AG04449 (cell line): ENCODE data around the gene GPX2.

Experiments used
- CTCF ChIA-PET: fragments of 350-600 bp; formaldehyde crosslinking; extraction: SDS; loops from one replicate; lab custom pipeline; 2021; ENCODE audit warnings: antibody characterized with exemption; lab: Yijun Ruan, JAX
- POLR2A ChIA-PET: fragments of 400-600, 350-600 bp; formaldehyde crosslinking; extraction: SDS; loops from one replicate; lab custom pipeline; 2020; ENCODE audit warnings: antibody characterized with exemption, inconsistent platforms; lab: Yijun Ruan, JAX
- DNase-seq: peaks from one replicate; pipeline ENCODE4 v3.0.0-alpha.2; 2010; ENCODE audit warnings: low read depth, low spot score
- H3K4me3 ChIP-seq: 2 replicates; pipeline ENCODE4 v1.5.1; 2011; ENCODE audit warnings: low read depth, mild to moderate bottlenecking, control low read depth, low read length
- TF ChIP-seq, protein P1 (sequence below): IDR thresholded peaks from one replicate; pipeline ENCODE4 v1.5.1; 2011; ENCODE audit warnings: mild to moderate bottlenecking, moderate library complexity, low read length, control low read depth, inconsistent platforms; ENCODE audit not compliant: insufficient read depth; ENCODE audit errors: missing control alignments

The GPX2 gene

DNA sequence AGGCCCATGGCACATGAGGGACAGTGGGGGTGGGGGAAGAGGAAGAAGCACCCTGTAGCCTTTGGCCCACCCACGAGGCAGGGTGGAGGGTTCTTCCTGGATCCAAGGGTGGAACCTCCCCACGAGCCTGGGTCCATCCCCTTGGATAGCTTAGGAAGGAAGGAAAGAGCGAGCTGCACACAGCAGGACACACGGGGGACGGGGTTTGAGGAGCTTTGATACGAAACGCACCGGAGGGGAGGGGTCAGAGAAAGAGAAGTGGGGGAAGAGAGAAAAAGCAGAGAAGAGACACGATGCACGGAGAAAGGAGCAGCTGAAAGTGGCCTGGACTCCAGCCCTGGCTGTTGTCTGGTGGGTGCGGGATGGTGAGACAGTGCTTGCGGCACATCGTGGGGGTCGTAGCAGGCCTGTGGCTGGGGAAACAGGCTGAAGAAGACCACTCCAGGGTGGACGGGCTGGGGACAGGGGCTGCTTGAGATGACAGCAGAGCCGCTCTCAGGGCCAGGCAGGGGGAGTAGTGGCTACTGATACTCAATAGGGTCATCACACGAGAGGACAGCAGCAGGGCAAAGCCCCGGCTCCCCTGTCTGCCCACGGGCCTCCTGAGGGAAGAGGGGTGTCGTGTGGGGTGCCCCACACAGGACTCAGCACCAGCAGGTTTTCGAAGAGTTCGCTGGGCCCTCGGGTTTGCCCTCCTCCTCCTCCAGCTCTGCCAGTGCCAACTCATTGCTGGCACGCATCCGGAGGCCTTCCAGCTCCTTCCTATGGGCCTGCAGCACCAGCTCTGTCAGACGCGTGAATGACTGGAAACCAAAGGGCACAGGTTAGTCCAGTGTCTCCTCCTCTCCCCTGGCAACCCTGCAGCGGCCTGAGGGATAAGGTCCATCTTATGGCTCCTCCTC lies 5.4 kb upstream of the GPX2 start:
- ChIA-PET POLR2A (no interaction called here), CTCF (interaction anchor here (1.5 kb wide), 1 partner anchor 9 kb away, joined by 5 read pairs; no protein-coding TSS in a partner anchor)
- DNase-seq, result no peak
- TF ChIP-seq, protein P1, sequence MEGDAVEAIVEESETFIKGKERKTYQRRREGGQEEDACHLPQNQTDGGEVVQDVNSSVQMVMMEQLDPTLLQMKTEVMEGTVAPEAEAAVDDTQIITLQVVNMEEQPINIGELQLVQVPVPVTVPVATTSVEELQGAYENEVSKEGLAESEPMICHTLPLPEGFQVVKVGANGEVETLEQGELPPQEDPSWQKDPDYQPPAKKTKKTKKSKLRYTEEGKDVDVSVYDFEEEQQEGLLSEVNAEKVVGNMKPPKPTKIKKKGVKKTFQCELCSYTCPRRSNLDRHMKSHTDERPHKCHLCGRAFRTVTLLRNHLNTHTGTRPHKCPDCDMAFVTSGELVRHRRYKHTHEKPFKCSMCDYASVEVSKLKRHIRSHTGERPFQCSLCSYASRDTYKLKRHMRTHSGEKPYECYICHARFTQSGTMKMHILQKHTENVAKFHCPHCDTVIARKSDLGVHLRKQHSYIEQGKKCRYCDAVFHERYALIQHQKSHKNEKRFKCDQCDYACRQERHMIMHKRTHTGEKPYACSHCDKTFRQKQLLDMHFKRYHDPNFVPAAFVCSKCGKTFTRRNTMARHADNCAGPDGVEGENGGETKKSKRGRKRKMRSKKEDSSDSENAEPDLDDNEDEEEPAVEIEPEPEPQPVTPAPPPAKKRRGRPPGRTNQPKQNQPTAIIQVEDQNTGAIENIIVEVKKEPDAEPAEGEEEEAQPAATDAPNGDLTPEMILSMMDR, result no peak
- H3K4me3 ChIP-seq, result no peak overlapping the region

DNA sequence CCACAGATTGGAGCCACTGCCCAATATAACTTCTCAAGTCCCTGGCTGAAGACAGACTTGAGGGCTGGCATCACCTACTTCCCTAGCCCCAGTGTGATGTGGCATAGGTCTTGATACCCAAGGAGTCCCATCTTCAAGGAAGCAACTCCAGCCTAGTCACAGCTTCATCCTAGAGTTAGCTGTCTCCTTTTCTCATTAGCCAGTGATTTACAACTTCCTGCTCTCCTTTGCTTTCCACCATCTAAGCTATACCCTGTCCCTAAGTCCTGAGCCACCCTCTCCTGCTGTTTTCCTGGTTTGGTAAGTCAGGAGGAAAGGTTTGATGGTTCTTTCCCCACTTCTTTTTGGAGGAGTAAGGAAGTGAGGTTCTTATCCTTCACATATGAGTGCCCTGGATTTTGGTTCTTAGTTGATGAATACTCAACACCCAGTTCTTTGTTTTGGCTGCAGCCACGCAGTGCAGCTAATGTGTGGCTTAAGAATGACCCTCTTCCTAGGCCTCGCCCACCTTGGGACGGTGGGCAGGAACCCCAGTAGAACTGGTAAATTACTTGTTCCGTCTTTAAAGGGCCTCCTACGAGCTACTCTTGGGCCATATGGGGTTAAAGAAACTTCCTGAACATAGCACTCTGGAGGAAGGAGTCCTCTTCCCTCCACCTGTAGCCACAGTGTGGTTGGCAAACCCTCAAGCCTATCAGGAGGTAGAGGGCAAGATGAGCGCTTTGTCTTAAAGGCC lies 3.9 kb upstream of the GPX2 start:
- ChIA-PET CTCF (interaction anchor here (1.2 kb wide), 1 partner anchor 19 kb away, joined by 3 read pairs; no protein-coding TSS in a partner anchor), POLR2A (no interaction called here)
- H3K4me3 ChIP-seq, result no peak overlapping the region
- no peak for DNase-seq
- TF ChIP-seq, protein P1, result no peak

DNA sequence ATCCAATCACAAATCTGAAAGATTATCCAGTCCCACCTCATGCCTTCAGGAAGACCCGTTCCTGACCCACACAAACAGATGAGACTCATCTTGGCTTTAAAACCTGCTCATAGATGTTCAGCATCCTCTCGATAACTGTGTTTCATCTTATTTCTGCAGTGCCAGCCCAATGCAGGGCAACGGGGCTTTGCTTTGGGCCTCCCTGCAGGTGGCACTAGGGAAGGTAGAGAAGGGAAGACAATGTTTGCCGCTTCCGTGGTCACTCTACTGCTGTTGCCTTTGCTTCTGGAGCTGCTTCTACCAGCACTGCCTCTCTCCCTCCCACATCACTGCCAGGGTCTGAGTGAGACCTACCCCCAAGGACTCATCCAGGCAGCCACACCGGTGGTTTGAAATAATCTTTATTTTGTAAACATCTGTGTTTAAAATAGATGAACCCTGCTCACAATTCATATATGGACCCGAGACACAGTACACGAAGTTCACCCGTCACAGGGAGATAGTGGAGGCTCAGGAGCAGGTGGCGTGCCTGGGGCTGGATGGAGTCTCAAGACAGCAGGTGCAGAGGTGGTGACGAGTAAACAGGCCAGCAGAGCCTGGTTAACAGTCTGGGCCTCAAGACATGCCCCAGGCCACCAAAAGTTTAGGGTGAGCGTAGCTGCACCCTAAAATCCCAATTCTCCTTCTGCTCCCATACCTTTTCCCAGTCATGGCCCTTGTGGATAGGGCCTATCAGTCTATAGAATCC lies 3.1 kb upstream of the GPX2 start:
- ChIA-PET POLR2A (no interaction called here), CTCF (no interaction called here)
- no peak for DNase-seq
- TF ChIP-seq, protein P1, result no peak
- H3K4me3 ChIP-seq, result no peak overlapping the region

DNA sequence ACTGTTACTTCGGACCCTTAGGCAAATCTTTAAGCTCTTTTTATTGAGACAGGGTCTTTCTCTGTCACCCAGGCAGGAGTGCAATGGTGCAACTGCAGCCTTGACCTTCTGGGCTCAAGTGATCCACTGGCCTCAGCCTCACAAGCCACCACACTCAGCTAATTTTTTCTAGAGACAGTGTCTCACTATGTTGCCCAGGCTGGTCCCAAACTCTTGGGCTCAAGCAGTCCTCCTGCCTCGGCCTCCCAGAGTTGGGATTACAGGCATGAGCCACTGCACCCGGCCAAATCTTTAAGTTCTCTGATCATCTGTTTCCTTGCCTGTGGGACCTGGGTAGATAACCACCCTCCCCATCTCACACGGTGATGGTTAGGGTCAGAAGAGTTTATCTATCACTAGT lies 2.3 kb upstream of the GPX2 start:
- H3K4me3 ChIP-seq, result no peak overlapping the region
- ChIA-PET CTCF (interaction anchor here (1.3 kb wide), 1 partner anchor 8 kb away, joined by 4 read pairs; no protein-coding TSS in a partner anchor), POLR2A (no interaction called here)
- no peak for DNase-seq
- TF ChIP-seq, protein P1, result no peak

DNA sequence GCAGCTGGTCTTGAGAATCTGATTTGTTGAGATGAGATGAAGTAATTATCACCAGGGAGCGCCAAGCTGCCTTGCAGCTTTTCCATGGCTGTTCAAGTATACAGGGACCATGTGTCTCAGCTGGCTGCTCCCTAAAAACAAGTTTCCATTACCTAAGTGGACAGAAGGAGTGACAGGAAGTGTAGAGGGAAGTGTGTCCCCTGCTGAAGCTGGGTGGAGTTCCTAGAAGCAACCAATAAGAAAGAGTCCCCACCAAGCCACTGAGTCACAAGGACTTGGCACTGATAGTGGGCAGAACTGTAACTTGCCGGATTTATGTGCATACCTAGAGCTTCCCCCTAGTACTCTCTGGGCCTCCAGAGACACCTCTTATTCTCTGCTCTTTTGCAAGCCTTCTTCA lies 1.5 kb upstream of the GPX2 start:
- ChIA-PET POLR2A (no interaction called here), CTCF (interaction anchor here (1.3 kb wide), 1 partner anchor 9 kb away, joined by 4 read pairs; no protein-coding TSS in a partner anchor)
- TF ChIP-seq, protein P1, result no peak
- DNase-seq, result no peak
- H3K4me3 ChIP-seq, result no peak overlapping the region
